Fibroblast of lung (primary cell): ENCODE data around the gene SHFL. TPM values are rescaled to one million over a fixed set of nuclear protein-coding genes. Genes with fewer than 3 reads are reported as not detected.

Experiments used
- DNase-seq, 2 donors: peaks; one replicate each; pipeline versions ENCODE4 v3.0.0 to v3.0.0-alpha.2; 2010; ENCODE audit warnings: low read depth in 2 of 2
- H2AFZ ChIP-seq: 2 replicates; pipeline ENCODE4 v1.5.1; 2012; ENCODE audit warnings: low read length, control low read depth, inconsistent platforms
- H3K27ac ChIP-seq: 2 replicates; pipeline ENCODE4 v1.5.1; 2011; ENCODE audit warnings: low read length, control low read depth; ENCODE audit not compliant: insufficient read depth
- H3K27me3 ChIP-seq: 2 replicates; pipeline ENCODE4 v1.5.1; 2011; ENCODE audit warnings: mild to moderate bottlenecking, low read length; ENCODE audit not compliant: control insufficient read depth, insufficient read depth
- H3K36me3 ChIP-seq: 2 replicates; pipeline ENCODE4 v1.5.1; 2011; ENCODE audit warnings: low read length; ENCODE audit not compliant: control insufficient read depth, insufficient read depth
- H3K4me1 ChIP-seq: 2 replicates; pipeline ENCODE4 v1.5.1; 2011; ENCODE audit warnings: low read length; ENCODE audit not compliant: control insufficient read depth, insufficient read depth; ENCODE audit errors: extremely low read depth
- H3K4me2 ChIP-seq: 2 replicates; pipeline ENCODE4 v1.5.1; 2011; ENCODE audit warnings: low read length, control low read depth; ENCODE audit not compliant: insufficient read depth; ENCODE audit errors: extremely low read depth
- H3K4me3 ChIP-seq, 4 experiments: fragments of 200-600 bp in 1 of 4; sonication (generic) in 1 of 4; replicated peaks in 1 of 4; 2 replicates each; pipeline ENCODE4 v1.5.1; 2011 to 2016; ENCODE audit warnings: low read length in 4 of 4, low read depth in 3 of 4, mild to moderate bottlenecking in 3 of 4, control low read depth in 2 of 4, inconsistent platforms in 1 of 4, mixed read lengths in 1 of 4; ENCODE audit not compliant: insufficient read depth in 1 of 4; ENCODE audit errors: control extremely low read depth in 1 of 4
- H3K79me2 ChIP-seq: 2 replicates; pipeline ENCODE4 v1.5.1; 2012; ENCODE audit warnings: mild to moderate bottlenecking, low read length, inconsistent platforms; ENCODE audit not compliant: control insufficient read depth, insufficient read depth
- H3K9ac ChIP-seq: 2 replicates; pipeline ENCODE4 v1.5.1; 2011; ENCODE audit warnings: mild to moderate bottlenecking, low read length, control low read depth; ENCODE audit not compliant: insufficient read depth
- H3K9me3 ChIP-seq: 2 replicates; pipeline ENCODE4 v1.5.1; 2012; ENCODE audit warnings: low read depth, low read length; ENCODE audit not compliant: control insufficient read depth, insufficient read depth
- H4K20me1 ChIP-seq: 2 replicates; pipeline ENCODE4 v1.5.1; 2011; ENCODE audit warnings: low read length; ENCODE audit not compliant: control insufficient read depth, insufficient read depth; ENCODE audit errors: extremely low read depth
- EZH2 ChIP-seq: IDR thresholded peaks from 2 replicates; pipeline ENCODE4 v1.5.1; 2012; ENCODE audit warnings: low read length, control low read depth, mild to moderate bottlenecking; ENCODE audit errors: missing control alignments
- polyA plus RNA-seq, 2 donors: library from polyadenylated mRNA; depleted of rRNA in 1 of 2; stranded (reverse) in 1 of 2; unstranded in 1 of 2; fragments of >200 nt; gene quantifications; 2 replicates each; pipeline ENCODE4 v1.2.1, GENCODE V29; 2011 to 2012; ENCODE audit warnings: missing spikeins in 1 of 2
- total RNA-seq: library from RNA; depleted of rRNA; stranded (reverse); fragments of >200 nt; gene quantifications from 2 replicates; pipeline ENCODE4 v1.2.1, GENCODE V29; 2014
- TF ChIP-seq, protein P1 (sequence below), 2 donors: IDR thresholded peaks in 1 of 2; conservative IDR thresholded peaks in 1 of 2; 1 replicate in 1 of 2; 2 replicates in 1 of 2; pipeline ENCODE4 v1.5.1; 2011 to 2012; ENCODE audit warnings: low read length in 2 of 2, control low read depth in 1 of 2, inconsistent platforms in 1 of 2, low read depth in 1 of 2, mild to moderate bottlenecking in 1 of 2

SHFL gene
- total and polyA plus RNA-seq, 2 donors (not counting 1 experiment from before 2014, with no cell fraction given) = 29.0 to 29.4 TPM

DNA sequence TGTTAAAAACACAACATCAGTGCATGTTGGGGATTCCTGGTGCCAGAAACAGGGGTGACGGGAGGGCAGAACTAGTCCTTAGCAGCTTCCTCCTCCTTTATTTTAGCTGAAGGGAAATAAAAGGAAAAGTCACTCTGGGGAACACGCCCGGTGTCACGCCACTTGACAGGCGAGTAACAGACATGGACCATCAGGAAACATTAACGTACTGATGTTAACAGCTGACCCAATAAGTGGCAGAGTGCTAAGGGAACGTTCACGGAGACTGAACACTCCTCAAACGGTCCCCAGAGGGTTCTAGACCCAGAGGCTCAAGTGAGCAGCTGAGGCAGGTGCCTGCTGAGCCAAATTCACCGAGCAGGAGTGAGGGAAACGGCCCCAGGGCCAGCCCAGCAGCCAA, 47.5 kb downstream of the SHFL start:
- Histone ChIP-seq H3K36me3 (peaks cover 35% of the 10 kb centered on the region), H3K9me3 (no peaks in the 10 kb centered on the region), H3K4me2 (no peak overlapping the region), H2AFZ (no peak overlapping the region), H3K27ac (no peak overlapping the region), H3K79me2 (no peaks in the 10 kb centered on the region), H3K4me3 (no peak overlapping the region), H3K9ac (no peak overlapping the region), H3K4me1 (peaks cover 2% of the 10 kb centered on the region), H3K27me3 (no peaks in the 10 kb centered on the region), H4K20me1 (no peaks in the 10 kb centered on the region)
- DNase-seq = no peak
- TF ChIP-seq EZH2 = no peak
- TF ChIP-seq, protein P1, sequence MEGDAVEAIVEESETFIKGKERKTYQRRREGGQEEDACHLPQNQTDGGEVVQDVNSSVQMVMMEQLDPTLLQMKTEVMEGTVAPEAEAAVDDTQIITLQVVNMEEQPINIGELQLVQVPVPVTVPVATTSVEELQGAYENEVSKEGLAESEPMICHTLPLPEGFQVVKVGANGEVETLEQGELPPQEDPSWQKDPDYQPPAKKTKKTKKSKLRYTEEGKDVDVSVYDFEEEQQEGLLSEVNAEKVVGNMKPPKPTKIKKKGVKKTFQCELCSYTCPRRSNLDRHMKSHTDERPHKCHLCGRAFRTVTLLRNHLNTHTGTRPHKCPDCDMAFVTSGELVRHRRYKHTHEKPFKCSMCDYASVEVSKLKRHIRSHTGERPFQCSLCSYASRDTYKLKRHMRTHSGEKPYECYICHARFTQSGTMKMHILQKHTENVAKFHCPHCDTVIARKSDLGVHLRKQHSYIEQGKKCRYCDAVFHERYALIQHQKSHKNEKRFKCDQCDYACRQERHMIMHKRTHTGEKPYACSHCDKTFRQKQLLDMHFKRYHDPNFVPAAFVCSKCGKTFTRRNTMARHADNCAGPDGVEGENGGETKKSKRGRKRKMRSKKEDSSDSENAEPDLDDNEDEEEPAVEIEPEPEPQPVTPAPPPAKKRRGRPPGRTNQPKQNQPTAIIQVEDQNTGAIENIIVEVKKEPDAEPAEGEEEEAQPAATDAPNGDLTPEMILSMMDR (conservative IDR thresholded peaks at IDR 0.05 in 1 of 2, IDR thresholded peaks at IDR 0.05 in 1 of 2; ENCODE audit: low read depth in 1 of 2, low read length in 2 of 2) = no peak

DNA sequence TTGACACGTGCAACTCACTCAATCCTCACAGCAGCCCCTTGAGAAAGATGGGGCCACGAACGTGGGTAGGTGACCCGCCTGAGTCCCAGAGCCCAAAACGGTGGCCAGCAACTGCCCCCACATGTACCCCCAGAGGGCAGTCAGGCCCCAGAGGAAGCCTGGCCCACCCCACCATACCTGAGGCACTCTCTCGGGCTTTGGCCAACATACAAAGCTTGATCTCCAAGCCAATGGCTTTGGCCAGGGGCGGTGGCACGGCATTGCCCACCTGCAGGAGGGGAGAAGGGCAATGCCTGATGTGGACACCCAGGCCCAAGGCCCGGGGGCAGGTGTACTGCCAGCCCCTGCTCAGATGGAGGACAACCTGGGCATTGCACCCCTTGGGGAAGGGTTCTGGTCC, 47.9 kb downstream of the SHFL start:
- no peak for DNase-seq
- no peak for TF ChIP-seq EZH2
- TF ChIP-seq, protein P1 (conservative IDR thresholded peaks at IDR 0.05 in 1 of 2, IDR thresholded peaks at IDR 0.05 in 1 of 2; ENCODE audit: low read depth in 1 of 2, low read length in 2 of 2) = no peak
- Histone ChIP-seq H2AFZ (no peak overlapping the region), H3K9ac (no peak overlapping the region), H3K9me3 (no peaks in the 10 kb centered on the region), H3K4me2 (no peak overlapping the region), H3K79me2 (no peaks in the 10 kb centered on the region), H3K4me1 (peaks cover 2% of the 10 kb centered on the region), H3K27me3 (no peaks in the 10 kb centered on the region), H3K4me3 (no peak overlapping the region), H3K27ac (no peak overlapping the region), H3K36me3 (peaks cover 37% of the 10 kb centered on the region), H4K20me1 (no peaks in the 10 kb centered on the region)

DNA sequence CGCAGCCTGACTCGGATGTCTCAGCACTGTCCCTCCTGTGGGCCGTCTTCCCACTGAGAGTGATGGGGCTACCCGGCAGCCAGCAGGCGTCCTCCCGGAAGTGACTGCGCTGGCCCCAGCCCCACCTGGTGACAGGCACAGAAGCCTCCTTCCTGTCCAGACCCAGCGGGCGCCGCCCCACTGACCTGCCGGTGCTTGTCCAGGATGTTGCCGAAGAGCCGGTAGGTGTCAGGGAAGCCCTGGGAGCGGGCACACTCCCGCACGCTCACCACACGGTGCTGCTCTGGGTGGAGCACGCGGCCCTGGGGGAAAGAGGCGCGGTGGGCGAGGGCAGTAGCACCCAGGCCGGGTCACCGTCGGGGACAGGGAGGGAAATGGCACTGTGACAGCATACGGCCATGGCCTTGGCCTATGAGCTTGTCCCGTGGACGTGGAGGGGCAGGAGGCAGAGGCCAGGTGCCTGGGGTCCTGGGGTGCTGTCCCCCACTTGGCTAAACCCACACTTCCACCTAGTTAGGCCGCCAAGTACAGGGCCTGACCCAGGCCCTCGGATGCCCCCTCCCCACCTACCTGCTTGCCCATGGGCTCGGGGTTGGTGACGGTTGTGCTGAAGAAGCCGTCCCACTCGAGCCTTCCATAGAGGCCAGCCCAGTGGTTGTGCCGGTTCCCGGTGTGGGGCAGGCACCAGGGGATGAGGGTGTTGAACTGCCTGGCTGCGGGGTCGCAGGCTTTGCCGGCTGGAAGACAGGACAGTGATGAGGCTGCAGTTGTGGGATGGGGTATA, 49.6 kb downstream of the SHFL start:
- no peak for DNase-seq
- Histone ChIP-seq H4K20me1 (no peaks in the 10 kb centered on the region), H3K27ac (no peak overlapping the region), H3K4me3 (no peak overlapping the region), H3K4me2 (no peak overlapping the region), H3K36me3 (peaks cover 44% of the 10 kb centered on the region), H3K9ac (no peak overlapping the region), H3K27me3 (no peaks in the 10 kb centered on the region), H3K9me3 (no peaks in the 10 kb centered on the region), H3K4me1 (peaks cover 2% of the 10 kb centered on the region), H3K79me2 (no peaks in the 10 kb centered on the region), H2AFZ (no peak overlapping the region)
- no peak for TF ChIP-seq EZH2
- TF ChIP-seq, protein P1 (conservative IDR thresholded peaks at IDR 0.05 in 1 of 2, IDR thresholded peaks at IDR 0.05 in 1 of 2; ENCODE audit: low read depth in 1 of 2, low read length in 2 of 2) = no peak
